Fibroblast of mammary gland (primary cell): Measurements from ENCODE around the gene MGA.

ENCODE experiments used
- DNase-seq: peaks from one replicate; pipeline ENCODE4 v3.0.0-alpha.2; 2010; ENCODE audit warnings: low read depth
- H3K4me3 ChIP-seq: 2 replicates; pipeline ENCODE4 v1.5.1; 2011; ENCODE audit warnings: low read depth, mild to moderate bottlenecking, low read length, moderate library complexity; ENCODE audit not compliant: control insufficient read depth
- TF ChIP-seq, protein P1 (sequence below): conservative IDR thresholded peaks from 2 replicates; pipeline ENCODE4 v1.5.1; 2011; ENCODE audit warnings: low read depth, low read length, inconsistent platforms; ENCODE audit not compliant: control insufficient read depth, insufficient read depth

Gene MGA

GRCh38 chr15:41660235-41661077 lies at the start of gene MGA:
MGA (plus strand) TSS chr15:41660405.
- peak; percentile 87 for DNase-seq
- peak within 1 kb of the TSS; percentile 60 for H3K4me3 ChIP-seq

GRCh38 chr15:41620536-41621199 lies 39.5 kb upstream of the MGA start:
- DNase-seq, result no peak
- H3K4me3 ChIP-seq, result peak overlapping the region; percentile 52
- TF ChIP-seq, protein P1, sequence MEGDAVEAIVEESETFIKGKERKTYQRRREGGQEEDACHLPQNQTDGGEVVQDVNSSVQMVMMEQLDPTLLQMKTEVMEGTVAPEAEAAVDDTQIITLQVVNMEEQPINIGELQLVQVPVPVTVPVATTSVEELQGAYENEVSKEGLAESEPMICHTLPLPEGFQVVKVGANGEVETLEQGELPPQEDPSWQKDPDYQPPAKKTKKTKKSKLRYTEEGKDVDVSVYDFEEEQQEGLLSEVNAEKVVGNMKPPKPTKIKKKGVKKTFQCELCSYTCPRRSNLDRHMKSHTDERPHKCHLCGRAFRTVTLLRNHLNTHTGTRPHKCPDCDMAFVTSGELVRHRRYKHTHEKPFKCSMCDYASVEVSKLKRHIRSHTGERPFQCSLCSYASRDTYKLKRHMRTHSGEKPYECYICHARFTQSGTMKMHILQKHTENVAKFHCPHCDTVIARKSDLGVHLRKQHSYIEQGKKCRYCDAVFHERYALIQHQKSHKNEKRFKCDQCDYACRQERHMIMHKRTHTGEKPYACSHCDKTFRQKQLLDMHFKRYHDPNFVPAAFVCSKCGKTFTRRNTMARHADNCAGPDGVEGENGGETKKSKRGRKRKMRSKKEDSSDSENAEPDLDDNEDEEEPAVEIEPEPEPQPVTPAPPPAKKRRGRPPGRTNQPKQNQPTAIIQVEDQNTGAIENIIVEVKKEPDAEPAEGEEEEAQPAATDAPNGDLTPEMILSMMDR, result no peak

More at GRCh38 chr15:41660235-41661077, at the start of gene MGA:
- TF ChIP-seq, protein P1, result no peak

GRCh38 chr15:41621200-41622193 lies 38.7 kb upstream of the MGA start:
- DNase-seq, result peak; percentile 81

DNA sequence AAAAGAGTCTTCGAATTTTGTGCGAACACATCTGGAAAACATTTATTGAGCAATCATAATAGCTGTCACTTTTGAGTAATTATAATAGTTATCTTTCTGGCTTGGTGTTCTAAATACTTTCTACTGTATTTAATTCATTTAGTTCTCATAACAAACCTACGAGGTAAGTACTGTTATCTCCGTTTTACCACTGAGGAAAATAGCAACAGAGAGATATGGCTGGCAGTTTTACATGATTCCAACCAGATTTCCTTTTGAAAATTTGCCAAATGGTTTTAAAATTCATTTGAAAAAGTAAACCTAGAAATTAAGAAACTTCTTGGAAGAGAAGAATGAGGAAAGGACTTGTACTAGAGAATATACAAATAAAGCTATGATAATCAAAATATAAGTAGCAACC lies 37.3 kb upstream of the MGA start:
- H3K4me3 ChIP-seq, result no peak overlapping the region
- TF ChIP-seq, protein P1, result no peak
- DNase-seq, result no peak

More at GRCh38 chr15:41621200-41622193, 38.7 kb upstream of the MGA start:
- H3K4me3 ChIP-seq, result peak overlapping the region; percentile 52
- TF ChIP-seq, protein P1, result no peak

- no peak overlapping the region for H3K4me3 ChIP-seq
- no peak for DNase-seq
- TF ChIP-seq, protein P1, result no peak
Measured at GRCh38 chr15:41627203-41627602, 33.0 kb upstream of the MGA start.

- TF ChIP-seq, protein P1, result no peak
- no peak for DNase-seq
- H3K4me3 ChIP-seq, result no peak overlapping the region
Measured at GRCh38 chr15:41629463-41629862, 30.7 kb upstream of the MGA start.
